ENCODE results near the gene DFFB.

- no peak for TF ChIP-seq CTCF (conservative IDR thresholded peaks at IDR 0.05; ENCODE audit: low read length)
- TF ChIP-seq EZH2phosphoT487 (IDR thresholded peaks at IDR 0.05; ENCODE audit: borderline replicate concordance): no peak
These were observed 43.8 kb downstream of the DFFB start for GRCh38 chr1:3900969-3901529.
